Endodermal cell (in vitro differentiated cells): ENCODE results near the gene RBMS1. TPM values are rescaled to one million over a fixed set of nuclear protein-coding genes. Genes with fewer than 3 reads are reported as not detected.

Source experiments
- DNase-seq: peaks from one replicate; pipeline ENCODE4 v3.0.0-alpha.2; 2017
- H3K27ac ChIP-seq: 2 replicates; pipeline ENCODE4 v1.5.1; 2013; ENCODE audit warnings: mild to moderate bottlenecking, low read depth, low read length, moderate library complexity
- H3K27me3 ChIP-seq: 2 replicates; pipeline ENCODE4 v1.6.1; 2013; ENCODE audit warnings: mild to moderate bottlenecking, low read length, moderate library complexity; ENCODE audit not compliant: insufficient read depth, control insufficient read depth, poor library complexity, severe bottlenecking
- H3K36me3 ChIP-seq: 2 replicates; pipeline ENCODE4 v1.7.0; 2013; ENCODE audit warnings: mild to moderate bottlenecking, low read length, moderate library complexity; ENCODE audit not compliant: control insufficient read depth, insufficient read depth
- H3K4me1 ChIP-seq: one replicate; pipeline ENCODE4 v1.7.0; 2013; ENCODE audit warnings: low read length; ENCODE audit not compliant: control insufficient read depth, insufficient read depth
- H3K4me3 ChIP-seq: 2 replicates; pipeline ENCODE4 v1.5.1; 2013; ENCODE audit warnings: mild to moderate bottlenecking, low read length, moderate library complexity
- H3K9ac ChIP-seq: 2 replicates; pipeline ENCODE4 v1.6.1; 2013; ENCODE audit warnings: mild to moderate bottlenecking, low read length, moderate library complexity; ENCODE audit not compliant: poor library complexity, severe bottlenecking; ENCODE audit errors: extremely low read depth
- H3K9me3 ChIP-seq: 2 replicates; pipeline ENCODE4 v1.6.1; 2013; ENCODE audit warnings: mild to moderate bottlenecking, low read length, moderate library complexity; ENCODE audit not compliant: control insufficient read depth
- H3K27ac Mint-ChIP-seq: 2 replicates; pipeline ENCODE4 v1.8.0; 2020; ENCODE audit warnings: mixed read lengths
- H3K27me3 Mint-ChIP-seq: 2 replicates; pipeline ENCODE4 v1.8.0; 2021; ENCODE audit warnings: mild to moderate bottlenecking, mixed read lengths; ENCODE audit not compliant: insufficient read depth
- H3K36me3 Mint-ChIP-seq: 2 replicates; pipeline ENCODE4 v1.8.0; 2020; ENCODE audit warnings: low read depth, mixed read lengths
- H3K4me1 Mint-ChIP-seq: 2 replicates; pipeline ENCODE4 v1.8.0; 2020; ENCODE audit warnings: mixed read lengths
- H3K4me3 Mint-ChIP-seq: 2 replicates; pipeline ENCODE4 v1.8.0; 2020; ENCODE audit warnings: mild to moderate bottlenecking, moderate library complexity, mixed read lengths
- H3K9me3 Mint-ChIP-seq: 2 replicates; pipeline ENCODE4 v1.8.0; 2020; ENCODE audit warnings: mild to moderate bottlenecking, mixed read lengths
- CTCF ChIP-seq: fragments of 200-600 bp; sonication (generic); conservative IDR thresholded peaks from 2 replicates; pipeline ENCODE4 v1.5.0; 2021; ENCODE audit warnings: antibody characterized with exemption, mild to moderate bottlenecking
- WGBS, 2 experiments: methylation state at CpG; one replicate each; pipeline versions ENCODE4 v1.1.5 to v1.1.7; 2013; ENCODE audit warnings: missing lambda C conversion rate in 2 of 2, mixed read lengths in 1 of 2; ENCODE audit not compliant: insufficient coverage in 1 of 2, insufficient read length in 1 of 2; 5-methylcytosine and 5-hydroxymethylcytosine counted together
- total RNA-seq, 2 donors: library from RNA; stranded (reverse); fragmentation: NEBNext Ultra II Directional in 1 of 2; extraction: Animal tissue kit (Norgen Biotek cat#: 25700) in 1 of 2; gene quantifications; 2 replicates in 1 of 2; 3 replicates in 1 of 2; pipeline ENCODE4 v1.2.1, GENCODE V29; 2021

RBMS1 gene
- total RNA-seq, 2 donors from 2014 or later, result 90.7 to 124 TPM

- Histone ChIP-seq H3K27me3 (no peaks in the 10 kb centered on the region), H3K4me3 (no peak overlapping the region), H3K36me3 (no peaks in the 10 kb centered on the region), H3K27ac (no peak overlapping the region), H3K9ac (no peak overlapping the region), H3K9me3 (no peaks in the 10 kb centered on the region), H3K4me1 (no peaks in the 10 kb centered on the region)
- no peak overlapping the region for H3K4me3 Mint-ChIP-seq
- no peaks in the 10 kb centered on the region for H3K36me3 Mint-ChIP-seq
- no peaks in the 10 kb centered on the region for H3K9me3 Mint-ChIP-seq
- H3K27me3 Mint-ChIP-seq, result no peaks in the 10 kb centered on the region
- no peak overlapping the region for H3K27ac Mint-ChIP-seq
- TF ChIP-seq CTCF, result no peak
- DNase-seq, result no peak
- WGBS, 2 experiments, result 93 to 100% methylated on average over 2 to 3 of the region's 3 CpGs
- H3K4me1 Mint-ChIP-seq, result peaks cover 30% of the 10 kb centered on the region
These were observed 13.4 kb upstream of the RBMS1 start for GRCh38 chr2:160507046-160507407.

DNA sequence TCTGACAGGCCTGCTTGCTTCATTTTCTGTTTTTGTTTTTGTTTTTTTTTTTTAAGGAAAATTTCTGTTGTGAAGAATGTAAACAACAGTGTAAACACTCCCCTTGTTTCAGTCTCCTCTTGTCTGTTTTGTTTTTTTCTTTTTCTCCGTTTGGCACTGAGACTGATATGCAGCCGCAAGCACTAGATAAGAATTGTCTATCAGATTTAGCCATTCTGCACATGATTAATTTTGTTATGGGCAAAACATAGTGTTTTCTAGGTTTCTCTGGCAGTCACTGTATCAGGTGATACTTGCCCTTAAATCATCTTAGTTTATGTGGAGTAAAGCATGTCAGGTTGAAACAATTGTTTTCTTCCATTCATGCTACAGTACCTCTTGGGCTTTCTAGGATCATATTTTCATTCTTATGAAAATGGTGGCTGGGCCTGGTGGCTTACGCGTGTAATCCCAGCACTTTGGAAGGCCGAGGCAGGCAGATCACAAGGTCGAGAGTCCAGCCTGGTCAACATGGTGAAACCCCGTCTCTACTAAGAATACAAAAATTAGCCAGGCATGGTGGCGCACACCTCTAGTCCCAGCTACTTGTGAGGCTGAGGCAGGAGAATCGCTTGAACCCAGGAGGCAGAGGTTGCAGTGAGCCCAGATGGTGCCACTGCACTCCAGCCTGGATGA is 12.9 kb upstream of the RBMS1 start:
- no peak for DNase-seq
- no peak for TF ChIP-seq CTCF
- no peak overlapping the region for H3K4me3 ChIP-seq
- no peak overlapping the region for H3K4me3 Mint-ChIP-seq
- no peaks in the 10 kb centered on the region for H3K27me3 Mint-ChIP-seq
- WGBS, 2 experiments, result 92 to 100% methylated on average over 7 to 9 of the region's 9 CpGs
- H3K36me3 Mint-ChIP-seq, result no peaks in the 10 kb centered on the region
- H3K36me3 ChIP-seq, result no peaks in the 10 kb centered on the region
- no peak overlapping the region for H3K9ac ChIP-seq
- no peak overlapping the region for H3K27ac ChIP-seq
- no peak overlapping the region for H3K27ac Mint-ChIP-seq
- no peaks in the 10 kb centered on the region for H3K9me3 ChIP-seq
- no peaks in the 10 kb centered on the region for H3K27me3 ChIP-seq
- no peaks in the 10 kb centered on the region for H3K9me3 Mint-ChIP-seq
- peaks cover 30% of the 10 kb centered on the region for H3K4me1 Mint-ChIP-seq
- no peaks in the 10 kb centered on the region for H3K4me1 ChIP-seq

- Histone ChIP-seq H3K9ac (no peak overlapping the region), H3K4me3 (no peak overlapping the region), H3K9me3 (no peaks in the 10 kb centered on the region), H3K36me3 (no peaks in the 10 kb centered on the region), H3K4me1 (peaks cover 2% of the 10 kb centered on the region), H3K27me3 (no peaks in the 10 kb centered on the region), H3K27ac (no peak overlapping the region)
- Mint-ChIP-seq H3K27ac (no peak overlapping the region), H3K27me3 (no peaks in the 10 kb centered on the region), H3K9me3 (no peaks in the 10 kb centered on the region), H3K4me1 (peaks cover 32% of the 10 kb centered on the region), H3K4me3 (no peak overlapping the region), H3K36me3 (no peaks in the 10 kb centered on the region)
- DNase-seq, result no peak
- 91 to 92% methylated on average over 4 to 5 of the region's 5 CpGs for WGBS, 2 experiments
- no peak for TF ChIP-seq CTCF
These were observed 11.6 kb upstream of the RBMS1 start for GRCh38 chr2:160505256-160505655.
